Right hindlimb (tissue), 1 donor: ENCODE results near the gene TRAF3IP1.
"Not testable (repeated sequence)": the region's sequence is repeated elsewhere in the genome, so short reads cannot be mapped to it uniquely, and the experiment has no call there.

Experiments used
- DNase-seq: peaks from one replicate; pipeline ENCODE4 v3.0.0-alpha.2; 2018

The TRAF3IP1 gene

DNA sequence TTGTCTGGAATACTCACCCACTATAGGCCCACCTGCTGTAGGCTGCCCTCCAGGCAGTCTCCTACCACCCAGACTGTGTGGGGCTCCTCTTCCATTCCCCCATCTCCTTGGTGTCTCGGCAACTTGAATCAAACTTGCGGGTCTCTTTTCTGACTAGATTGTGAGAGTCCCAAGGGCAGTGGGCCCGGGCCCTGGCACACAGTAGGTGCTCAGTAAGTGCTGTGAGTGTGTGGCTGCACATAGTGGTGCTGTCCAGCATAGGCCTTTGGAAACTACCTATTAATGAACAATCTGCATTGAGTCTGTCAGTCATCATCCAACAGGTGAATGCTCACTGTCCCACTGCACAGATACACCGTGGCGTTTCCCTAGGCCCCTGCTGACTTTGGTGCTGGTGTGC lies 62.8 kb downstream of the TRAF3IP1 start:
- no peak for DNase-seq

DNA sequence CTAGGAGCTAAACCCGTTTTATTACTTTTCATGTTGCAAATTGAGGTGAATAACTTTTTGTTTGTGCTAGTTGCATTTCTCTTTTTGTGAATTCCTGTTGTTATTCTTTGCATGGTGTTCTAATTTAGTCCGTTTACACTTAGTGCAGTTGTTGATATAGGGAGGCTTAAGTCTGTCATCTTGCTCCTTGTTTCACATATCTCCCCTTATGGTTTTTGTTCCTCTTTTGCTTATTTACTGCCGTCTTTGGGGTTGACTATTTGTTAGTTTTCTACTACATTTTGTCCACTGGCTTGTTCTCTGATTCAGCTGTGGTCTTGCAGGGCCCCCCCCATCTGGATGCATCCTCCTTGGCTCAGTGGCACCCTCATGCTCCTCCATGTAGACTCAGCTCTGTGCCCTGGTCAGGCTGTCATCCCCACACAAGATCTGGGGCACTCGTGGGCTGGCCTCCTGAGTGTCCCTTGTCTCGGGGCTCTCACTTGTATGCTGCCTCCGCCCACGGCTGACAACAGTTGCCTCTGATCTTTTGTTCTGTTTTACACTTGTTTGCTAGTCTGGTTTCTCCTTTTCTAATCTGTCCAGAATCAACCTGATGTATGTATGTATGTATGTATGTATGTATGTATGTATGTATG lies 63.5 kb downstream of the TRAF3IP1 start:
- DNase-seq = no peak

DNA sequence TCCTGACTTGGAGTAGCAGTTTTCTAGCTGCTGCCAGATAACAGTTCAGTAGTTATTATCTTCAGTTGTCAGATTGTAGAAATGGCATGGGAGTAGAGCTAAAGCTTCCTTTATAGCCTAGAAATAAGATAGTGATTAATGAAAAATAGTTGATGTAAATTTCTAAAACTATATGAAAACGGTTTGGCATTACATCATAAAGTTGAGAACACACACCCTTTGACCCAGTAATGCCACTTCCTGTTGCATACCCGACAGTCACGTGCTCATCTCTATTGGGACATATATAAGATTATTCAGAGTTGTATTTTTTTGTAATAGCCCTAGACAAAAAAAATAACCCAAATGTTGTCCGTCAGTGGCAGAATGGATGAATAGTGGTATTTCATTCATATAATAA lies 67.0 kb downstream of the TRAF3IP1 start:
- no peak for DNase-seq

DNA sequence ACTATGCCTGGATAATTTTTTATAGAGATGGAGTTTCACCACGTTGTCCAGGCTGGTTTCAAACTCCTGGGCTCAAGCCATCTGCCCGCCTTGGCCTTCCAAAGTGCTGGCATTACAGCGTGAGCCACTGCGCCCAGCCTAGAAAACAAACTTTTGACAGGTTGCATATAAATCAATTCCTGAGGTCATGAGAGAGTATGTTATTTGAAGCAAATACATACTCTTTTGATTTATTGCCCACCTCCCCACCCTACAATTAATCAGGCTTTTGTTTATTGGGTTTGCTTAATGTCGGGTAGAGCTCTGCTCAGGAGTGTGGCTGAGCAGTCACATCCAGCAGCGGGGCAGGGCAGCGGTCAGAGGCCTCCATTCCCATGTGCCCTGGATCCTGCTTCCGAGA lies 68.5 kb downstream of the TRAF3IP1 start:
- no peak for DNase-seq

DNA sequence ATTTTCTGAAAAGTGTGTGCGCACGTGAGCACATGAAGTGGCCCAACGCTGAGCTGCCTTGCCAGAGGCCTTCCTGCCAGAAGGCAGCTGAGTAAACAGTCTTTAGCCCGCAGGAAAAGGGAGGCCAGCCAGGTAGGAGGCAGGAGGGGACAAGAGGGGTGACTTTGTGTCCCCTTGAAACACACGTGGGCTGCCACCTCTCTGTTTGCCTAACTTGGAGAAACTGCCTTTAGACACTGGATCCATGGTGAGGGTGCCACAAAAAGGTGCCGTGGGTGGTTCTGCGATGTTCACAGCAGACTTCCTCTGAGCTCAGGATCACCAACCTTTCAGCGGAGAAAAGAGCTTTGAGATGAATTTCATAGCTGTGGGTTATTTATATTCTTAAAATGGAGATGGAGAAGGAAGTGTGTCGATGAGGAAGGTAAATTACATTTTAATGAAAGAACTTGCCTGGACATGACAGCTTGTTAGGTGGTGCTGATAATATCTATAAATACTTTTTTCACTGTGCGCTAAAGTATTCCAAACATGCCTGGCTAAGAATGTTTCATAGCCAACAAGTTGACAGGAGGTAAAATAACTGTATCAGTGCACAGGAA lies 69.8 kb downstream of the TRAF3IP1 start:
- no peak for DNase-seq

DNA sequence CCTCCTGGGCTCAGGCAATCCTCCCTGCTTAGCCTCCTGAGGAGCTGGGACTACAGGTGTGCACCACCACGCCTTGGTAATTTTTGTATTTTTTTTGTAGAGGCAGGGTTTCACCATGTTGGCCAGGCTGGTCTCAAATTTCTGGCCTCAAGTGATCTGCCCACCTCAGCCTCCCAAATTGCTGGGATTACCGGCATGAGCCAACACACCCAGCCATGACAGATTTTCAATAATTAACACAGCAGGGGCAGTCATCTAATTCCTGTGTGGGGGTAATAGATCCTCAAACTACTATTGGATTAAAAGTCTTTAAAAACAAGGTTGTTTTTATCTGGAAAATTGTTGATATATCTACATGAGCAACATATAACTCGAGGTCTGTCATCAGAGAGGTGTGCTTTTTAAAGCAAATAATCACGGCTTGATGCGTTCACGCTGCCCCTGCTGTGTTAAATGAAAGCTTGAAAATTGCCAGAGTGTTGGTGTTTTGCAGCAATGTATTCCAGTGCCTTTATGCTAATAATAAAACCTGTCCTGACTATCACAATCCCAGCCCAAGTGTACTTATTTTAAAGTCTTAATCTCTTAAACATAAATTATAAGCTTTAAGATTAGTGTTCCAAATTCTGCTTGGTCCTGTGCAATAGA lies 70.8 kb downstream of the TRAF3IP1 start:
- DNase-seq = no peak

DNA sequence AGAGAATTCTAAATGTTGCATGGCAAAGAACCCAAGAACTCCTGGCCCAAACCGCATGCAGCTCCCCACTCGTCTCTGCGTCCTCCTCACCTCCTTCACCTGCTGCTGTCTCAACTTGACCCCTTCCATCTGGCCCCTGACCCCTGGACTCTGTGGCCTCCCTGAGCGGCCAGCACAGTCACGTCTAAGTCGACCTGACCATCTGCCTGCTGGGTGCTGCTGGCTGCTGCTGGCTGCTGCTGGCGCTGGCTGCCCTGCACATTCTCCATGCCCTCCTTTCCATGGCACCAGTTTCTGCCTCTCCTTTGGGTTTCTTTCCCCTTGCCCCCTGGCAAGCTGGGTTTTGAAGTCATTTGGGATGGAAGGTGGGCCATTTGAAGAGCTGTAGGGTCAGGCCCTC lies 76.3 kb downstream of the TRAF3IP1 start:
- DNase-seq = no peak

DNA sequence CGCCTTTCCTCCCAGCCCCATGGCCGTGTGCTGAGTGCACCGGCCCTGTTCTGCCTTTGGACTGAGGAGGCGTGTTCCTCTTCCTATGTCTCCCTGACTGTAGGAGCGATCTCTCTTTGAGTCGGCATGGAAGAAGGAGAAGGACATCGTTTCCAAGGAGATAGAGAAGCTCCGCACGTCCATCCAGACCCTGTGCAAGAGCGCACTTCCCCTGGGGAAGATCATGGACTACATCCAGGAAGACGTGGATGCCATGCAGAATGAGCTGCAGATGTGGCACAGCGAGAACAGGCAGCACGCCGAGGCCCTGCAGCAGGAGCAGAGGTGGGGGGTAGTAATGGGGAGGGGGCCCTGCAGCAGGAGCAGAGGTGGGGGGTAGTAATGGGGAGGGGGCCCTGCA lies 77.0 kb downstream of the TRAF3IP1 start:
- no peak for DNase-seq

DNA sequence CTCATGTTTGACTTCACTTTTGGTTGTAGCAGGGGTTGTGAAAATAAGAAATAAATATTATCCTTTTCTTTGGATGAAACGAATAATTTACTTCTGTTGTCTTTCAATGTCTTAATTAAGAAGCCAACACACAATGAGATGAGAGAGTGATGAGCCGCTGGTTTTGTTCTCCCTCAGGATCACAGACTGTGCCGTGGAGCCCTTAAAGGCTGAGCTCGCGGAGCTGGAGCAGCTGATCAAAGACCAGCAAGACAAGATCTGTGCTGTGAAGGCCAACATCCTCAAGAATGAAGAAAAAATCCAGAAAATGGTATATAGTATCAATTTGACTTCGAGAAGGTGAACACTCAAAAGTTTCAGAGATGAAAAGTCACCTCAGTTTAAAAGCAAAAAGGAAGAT lies 78.3 kb downstream of the TRAF3IP1 start:
- DNase-seq = no peak

DNA sequence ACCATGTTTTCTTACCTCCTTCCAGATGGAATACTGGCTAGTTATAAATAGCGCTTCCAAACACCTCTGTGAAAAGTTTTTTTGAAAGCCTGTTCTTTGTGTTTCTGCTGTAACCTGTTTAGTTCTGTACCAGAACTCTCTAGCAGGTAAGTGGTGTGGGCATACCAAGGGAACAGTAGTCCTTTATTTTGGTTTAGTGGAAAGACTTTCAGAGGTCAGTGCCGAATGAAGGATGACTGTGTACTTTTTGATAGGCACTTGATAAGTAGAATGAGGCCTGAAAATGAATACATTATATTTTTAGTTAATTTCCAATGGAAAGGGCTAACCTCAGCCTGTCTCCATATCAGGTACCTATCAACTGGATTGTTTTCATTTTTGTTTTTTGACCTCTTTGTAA lies 78.8 kb downstream of the TRAF3IP1 start:
- DNase-seq = no peak

DNA sequence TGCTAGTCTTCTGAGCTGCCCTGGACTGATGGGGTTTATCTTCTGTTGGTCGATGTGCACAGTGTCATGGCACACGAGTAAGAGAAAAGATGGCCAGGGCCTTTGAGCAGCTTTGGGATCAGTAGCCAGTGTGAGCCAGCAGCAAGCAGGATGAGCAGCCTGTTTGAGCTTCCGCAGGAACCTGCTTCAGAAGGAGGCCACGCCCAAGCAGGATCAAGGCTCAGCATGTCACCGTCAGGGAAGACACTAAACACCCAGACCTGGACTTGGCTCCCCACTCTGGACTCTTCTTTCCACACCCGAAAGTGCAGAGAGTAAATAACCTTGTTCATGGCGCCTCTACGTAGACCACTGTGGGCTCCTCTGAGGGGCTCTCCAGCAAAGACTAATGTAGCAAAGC lies 81.2 kb downstream of the TRAF3IP1 start:
- no peak for DNase-seq

DNA sequence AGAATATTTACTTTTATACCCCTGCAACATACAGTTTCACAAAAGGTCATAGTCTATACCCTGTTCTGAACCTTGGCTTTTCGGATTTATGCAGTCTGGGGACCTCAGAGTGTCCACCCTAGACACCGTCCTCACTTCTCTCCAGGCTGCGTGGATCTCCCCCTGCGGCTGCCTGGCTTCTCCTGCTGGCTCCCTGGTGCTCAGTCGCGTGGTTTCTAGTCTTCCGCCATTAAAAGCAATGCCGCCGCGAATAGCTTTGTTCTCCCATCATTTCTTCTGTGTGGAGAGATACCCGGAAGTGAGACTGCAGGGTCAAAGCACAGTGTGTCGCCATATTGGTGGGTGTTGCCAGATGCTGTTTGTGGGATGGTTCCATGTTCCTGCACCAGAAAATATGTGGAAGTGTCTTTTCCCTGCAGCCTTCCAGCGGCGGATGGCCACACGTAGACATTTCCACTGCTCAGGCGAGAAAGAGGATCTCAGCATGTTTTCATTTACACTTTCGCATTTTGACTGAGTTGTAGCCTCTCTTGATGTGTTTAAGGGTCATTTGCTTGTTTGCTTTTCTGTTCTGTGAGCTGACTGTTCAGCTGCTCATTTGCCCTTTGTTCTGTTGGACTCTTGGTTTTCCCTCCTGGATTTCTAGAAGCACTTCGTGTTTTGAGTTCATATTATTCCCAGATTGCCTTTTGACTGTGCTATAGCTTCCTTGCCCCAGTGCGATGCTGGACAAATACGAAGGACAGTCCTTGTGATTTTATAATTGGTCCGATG lies 83.5 kb downstream of the TRAF3IP1 start:
- DNase-seq = no peak

DNA sequence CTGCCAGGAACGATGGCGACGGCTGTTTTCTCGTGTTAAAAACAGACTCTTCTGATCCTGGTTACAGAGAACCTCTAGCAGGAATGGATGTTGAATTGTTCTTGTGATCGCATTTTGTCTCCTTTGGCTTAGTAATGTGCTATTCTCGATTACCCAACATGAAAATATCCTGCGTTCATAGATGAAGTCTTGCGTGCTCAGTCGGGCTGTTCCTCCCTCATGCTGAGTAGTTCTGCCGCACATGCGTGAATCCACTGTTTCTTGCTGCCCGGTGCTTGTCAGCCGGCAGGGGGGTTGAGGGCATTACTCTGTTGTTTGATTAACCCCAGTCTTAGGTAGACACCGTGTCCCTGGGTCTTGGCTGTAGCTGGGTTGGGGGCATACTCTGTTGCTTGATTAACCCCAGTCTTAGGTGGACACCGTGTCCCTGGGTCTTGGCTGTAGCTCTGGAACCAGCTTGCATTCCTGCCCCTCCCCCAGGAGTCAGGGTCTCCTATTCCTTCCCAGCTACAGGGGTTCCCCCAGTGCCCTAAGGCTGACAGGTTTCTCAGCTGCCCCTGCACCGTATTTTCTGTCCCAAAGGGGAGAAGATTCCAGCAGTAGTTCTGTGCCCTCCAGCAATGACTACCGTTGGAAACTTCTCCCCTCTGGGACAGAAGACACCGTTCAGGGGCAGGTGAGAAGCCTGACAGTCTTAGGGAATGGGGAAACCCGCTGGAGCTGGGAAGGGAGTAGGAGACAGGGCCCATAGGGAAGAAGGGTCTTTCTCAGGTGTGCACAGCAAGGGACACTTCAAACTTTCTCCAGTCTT lies 84.3 kb downstream of the TRAF3IP1 start:
- DNase-seq = no peak

DNA sequence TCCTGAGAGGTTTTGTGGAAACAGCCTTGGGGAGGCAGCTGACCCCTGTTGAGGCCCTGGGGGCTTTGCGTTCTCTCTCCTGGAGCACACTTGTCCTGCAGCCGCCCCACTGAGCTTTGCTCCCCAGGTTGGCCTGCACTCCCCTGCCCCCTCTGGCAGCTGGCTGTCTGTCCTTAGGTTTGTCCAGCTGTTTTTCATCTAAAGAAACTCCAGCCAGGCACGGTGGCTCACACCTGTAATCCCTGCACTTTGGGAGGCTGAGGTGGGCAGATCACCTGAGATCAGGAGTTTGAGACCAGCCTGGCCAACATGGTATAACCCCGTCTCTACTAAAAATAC lies 84.9 kb downstream of the TRAF3IP1 start:
- not testable (repeated sequence) for DNase-seq

DNA sequence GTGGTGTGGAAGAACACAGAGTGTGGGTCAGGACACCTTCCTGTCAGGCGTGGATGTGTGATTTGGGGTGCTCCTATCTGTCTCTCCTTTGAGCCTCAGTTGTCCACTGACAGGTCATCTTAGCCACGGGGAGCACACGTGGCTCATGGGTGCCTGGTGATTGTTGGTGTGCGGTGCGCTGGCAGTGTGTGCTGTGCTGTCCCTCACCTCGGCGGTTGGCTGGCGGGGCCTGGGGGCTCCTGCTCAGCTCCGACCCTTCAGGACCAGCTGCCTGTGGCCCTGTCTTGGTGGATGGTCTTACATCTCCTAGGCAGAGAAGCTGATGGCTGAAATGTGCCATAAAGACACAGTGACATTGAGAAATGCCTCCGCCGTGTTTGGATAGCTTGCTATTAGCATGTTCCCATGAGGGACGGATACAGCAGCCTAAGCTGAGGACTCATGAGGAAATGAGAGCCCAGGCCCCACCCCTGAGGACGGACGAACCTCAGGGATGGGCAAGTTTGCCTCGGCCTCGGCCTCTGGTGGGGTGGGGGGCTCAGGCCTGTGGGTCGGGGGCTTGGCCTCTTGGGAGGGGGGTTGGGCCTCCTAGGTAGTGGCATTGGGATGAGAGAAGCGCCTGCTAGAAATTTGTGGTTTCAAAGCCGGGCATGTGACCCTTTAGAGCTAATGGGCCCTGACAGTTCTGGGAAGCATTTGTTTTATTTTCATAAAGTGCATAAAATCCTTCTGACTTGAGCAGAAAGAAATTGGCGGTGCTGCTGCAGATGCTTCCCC lies 86.1 kb downstream of the TRAF3IP1 start:
- no peak for DNase-seq

DNA sequence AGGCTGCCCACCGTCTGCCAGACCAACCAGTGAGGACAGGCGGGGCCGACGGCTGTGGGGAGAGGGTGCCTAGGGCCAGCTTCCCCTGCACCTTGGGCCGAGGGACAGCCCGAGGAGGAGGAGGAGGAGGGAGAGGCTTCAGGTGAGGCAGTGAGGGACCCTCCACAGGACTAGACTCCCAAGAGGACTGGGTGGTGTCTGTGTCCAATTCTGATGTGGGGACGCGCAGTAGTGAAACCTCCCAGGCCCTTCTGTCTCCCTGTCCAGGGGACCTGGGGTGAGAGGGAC lies 86.6 kb downstream of the TRAF3IP1 start:
- no peak for DNase-seq

DNA sequence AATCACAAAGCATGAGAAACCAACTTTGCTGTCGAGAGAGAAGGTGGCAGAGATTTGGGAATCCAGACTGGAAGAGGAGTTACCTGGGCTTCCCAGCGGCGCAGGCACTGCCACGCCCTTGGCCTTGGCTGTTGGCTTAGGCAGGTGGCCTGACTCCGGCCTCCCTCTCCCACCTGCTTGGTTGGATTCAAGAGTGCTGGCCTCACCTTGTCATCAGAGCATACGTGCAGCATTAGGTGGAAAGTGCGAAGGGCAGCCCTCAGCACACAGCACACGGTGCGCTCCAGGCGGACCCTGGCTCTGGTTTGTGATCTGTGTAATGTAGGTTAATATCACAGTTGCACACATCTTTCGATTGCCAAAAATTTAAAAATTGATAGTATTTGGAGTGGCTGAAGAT lies 87.2 kb downstream of the TRAF3IP1 start:
- no peak for DNase-seq

DNA sequence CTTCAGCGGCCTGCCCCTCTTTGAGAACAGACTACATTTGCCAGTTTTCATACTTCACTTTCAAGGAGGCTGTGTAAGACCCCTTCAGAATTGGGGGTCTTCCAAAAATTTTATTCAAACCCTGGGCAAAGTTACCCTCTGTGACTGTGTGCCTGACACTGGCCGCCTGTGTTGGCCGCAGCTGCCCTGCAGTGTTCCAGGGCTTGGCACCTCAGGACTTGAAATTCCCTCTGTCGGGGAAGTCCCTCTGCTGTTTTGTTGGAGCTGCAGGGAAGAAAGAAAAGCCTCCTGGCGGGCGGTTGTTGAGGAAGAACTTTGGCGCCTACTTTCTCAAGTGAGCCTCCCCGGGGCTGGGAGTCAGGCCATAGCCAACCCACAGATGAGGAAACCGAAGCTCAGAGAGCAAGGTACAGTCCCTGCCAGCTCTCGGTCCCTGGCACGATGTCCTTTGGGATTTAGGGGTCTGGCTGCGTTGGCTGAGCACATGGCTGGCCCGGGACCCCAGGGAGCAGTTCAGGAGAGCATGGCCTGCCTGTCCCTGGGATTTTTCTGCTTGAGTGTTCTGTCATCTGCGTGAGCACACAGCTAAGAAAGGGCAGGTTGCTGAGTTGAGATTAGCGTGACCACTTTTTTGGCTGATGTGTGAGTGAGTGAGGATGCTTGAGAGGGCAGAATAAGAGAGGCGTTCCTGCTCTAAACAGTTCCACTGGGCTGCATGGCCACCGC lies 88.5 kb downstream of the TRAF3IP1 start:
- no peak for DNase-seq

DNA sequence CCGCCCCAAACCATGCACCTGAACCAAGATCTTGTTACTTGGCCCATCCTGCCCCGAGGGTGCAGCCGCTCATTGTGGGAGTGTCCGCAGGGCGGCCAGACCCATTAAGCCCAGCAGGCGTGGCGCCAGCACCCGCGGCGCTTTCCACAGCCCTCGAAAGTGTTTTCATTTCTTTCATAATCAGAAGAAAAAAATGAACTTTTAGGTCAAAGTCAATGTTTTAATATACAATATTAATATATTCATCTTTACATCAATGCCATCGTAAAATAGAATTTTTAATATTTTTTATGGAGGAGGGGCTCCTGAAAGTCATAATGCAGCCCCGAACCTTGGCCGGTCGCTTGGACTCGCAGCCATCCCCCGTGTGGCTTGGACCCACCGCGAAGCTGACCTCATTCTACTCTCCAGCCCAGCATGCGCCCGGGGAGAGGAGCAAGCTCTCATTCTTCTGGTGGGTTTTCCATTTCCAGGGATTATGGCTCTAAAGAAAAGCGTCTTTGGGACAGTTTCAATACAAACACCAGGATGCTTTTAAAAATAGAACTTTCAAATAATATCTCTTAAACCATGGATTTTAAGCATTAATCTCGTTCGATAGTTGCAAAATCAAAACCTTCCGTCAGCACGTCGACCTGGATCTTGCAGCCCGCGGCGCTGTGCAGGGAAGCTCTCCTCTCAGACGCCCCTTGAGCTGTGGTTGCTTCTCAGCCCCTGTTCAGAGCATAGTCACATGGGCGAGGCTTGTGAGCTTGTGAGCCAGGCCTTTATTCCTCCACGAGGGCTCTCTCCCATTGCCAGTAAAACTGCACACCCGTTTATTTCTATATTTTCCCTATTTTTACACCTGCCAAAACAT lies 89.3 kb downstream of the TRAF3IP1 start:
- peak; percentile 54 for DNase-seq

DNA sequence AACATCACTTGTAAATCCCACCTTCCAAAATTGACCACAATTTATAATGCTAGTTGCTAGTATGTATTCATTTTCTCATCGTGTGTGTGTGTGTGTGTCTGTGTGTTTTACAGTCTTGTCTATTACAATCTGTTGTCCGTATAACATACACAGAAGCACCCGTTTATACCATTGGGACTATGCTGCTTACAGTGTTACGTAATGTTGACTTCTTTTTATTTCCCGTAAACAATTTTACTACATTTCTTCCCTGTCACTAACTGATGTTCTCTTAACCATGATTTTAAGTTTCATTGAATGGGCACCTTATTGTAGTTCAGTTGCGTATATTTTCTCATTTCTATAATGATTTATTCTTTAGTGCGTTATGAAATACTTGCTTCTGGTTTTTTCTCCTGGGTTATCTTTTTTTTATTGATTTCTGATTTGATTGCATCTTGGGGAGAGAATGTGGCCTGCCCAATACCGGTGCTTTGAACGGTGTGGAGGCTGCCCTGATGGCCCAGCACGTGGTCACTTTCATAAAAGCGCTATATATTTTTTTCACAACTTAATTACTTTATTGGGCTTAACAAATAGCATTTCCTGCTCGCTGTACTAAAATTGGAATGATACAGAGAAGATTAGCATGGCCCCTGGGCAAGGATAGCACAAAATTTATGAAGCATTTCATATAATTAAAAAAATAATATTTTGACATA lies 91.9 kb downstream of the TRAF3IP1 start:
- no peak for DNase-seq
